Astrocyte of the spinal cord (primary cell): ENCODE measurements around the gene RNF114.

ENCODE experiments used
- DNase-seq: peaks from one replicate; pipeline ENCODE4 v3.0.0; 2011; ENCODE audit warnings: low read depth, low spot score
- H3K4me3 ChIP-seq: 2 replicates; pipeline ENCODE4 v1.5.1; 2011; ENCODE audit warnings: low read depth, mild to moderate bottlenecking, low read length, moderate library complexity
- in situ Hi-C: cut with HindIII; loops from 2 replicates; pipeline ENCODE4 v1.10.0; 2017; ENCODE audit warnings: low sequenced_read_pairs
- TF ChIP-seq, protein P1 (sequence below): IDR thresholded peaks from 2 replicates; pipeline ENCODE4 v1.5.1; 2012; ENCODE audit warnings: low read depth, mild to moderate bottlenecking, low read length, inconsistent platforms

RNF114 gene

DNA sequence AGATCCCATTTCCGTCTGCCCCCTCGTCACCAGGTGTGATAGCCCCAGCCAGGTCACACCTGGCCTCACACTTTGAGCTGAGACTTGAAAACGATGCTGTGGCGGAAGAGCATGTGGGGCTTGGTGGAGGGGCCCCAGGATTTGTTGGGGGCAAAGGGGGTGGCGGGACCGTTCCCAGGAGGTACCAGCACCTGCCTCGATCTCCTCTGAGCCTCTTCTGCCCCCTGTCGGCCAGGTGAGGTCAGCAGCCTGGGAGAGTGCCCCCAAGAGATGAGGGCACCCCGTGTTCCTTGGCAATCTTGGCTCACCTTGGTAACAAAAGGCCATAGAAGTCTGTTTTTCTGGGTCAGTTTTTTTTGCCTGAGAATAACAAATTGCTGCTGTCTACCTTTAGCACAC lies 46.3 kb upstream of the RNF114 start:
- no peak overlapping the region for H3K4me3 ChIP-seq
- TF ChIP-seq, protein P1, sequence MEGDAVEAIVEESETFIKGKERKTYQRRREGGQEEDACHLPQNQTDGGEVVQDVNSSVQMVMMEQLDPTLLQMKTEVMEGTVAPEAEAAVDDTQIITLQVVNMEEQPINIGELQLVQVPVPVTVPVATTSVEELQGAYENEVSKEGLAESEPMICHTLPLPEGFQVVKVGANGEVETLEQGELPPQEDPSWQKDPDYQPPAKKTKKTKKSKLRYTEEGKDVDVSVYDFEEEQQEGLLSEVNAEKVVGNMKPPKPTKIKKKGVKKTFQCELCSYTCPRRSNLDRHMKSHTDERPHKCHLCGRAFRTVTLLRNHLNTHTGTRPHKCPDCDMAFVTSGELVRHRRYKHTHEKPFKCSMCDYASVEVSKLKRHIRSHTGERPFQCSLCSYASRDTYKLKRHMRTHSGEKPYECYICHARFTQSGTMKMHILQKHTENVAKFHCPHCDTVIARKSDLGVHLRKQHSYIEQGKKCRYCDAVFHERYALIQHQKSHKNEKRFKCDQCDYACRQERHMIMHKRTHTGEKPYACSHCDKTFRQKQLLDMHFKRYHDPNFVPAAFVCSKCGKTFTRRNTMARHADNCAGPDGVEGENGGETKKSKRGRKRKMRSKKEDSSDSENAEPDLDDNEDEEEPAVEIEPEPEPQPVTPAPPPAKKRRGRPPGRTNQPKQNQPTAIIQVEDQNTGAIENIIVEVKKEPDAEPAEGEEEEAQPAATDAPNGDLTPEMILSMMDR: no peak
- no peak for DNase-seq
- in situ Hi-C loops: no loop called here

DNA sequence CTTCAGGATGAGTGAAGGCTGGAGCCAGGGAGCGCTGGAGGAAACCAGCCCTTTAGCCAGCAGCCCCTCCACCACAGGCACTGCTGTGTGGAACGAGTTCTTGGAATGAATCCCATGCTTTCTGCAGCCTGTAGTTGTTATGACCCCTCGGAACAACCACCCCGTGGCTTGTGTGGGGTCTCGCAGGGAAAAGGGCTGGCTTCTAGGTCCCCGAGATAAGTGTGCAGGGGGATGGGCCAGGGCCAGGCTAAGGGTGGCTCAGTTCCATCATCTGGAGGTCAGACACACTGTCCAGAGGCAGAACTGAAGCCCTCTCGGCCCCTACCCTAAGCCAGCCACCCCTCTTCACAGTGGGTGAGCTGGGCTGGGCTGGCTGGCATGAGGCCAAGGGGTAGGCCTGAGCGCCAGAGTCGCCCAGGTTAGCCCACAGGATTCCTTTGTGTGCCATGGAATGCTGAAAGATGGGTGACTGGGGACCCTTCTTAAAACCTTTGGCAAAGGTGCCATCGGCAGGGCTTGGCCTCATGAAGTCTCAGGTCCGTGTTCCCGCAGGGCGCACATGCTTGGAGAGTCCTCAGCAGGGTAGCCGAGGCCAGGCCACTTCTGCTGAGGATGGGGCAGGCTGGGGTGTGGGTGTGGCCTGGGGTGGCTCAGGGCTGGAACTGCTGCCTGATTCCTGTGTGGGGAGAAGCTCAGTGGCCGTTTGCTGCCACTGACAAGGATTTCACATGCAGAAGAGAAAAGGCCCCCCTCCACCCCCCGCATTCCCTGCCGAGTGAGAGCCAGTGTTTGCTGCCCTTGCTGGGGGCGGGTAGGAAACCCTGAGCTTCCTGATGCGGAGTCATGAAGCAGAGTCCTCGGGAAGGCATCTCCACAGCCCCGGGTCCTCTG lies 45.5 kb upstream of the RNF114 start:
- no peak overlapping the region for H3K4me3 ChIP-seq
- in situ Hi-C loops: no loop called here
- TF ChIP-seq, protein P1: no peak
- peak; percentile 27 for DNase-seq

DNA sequence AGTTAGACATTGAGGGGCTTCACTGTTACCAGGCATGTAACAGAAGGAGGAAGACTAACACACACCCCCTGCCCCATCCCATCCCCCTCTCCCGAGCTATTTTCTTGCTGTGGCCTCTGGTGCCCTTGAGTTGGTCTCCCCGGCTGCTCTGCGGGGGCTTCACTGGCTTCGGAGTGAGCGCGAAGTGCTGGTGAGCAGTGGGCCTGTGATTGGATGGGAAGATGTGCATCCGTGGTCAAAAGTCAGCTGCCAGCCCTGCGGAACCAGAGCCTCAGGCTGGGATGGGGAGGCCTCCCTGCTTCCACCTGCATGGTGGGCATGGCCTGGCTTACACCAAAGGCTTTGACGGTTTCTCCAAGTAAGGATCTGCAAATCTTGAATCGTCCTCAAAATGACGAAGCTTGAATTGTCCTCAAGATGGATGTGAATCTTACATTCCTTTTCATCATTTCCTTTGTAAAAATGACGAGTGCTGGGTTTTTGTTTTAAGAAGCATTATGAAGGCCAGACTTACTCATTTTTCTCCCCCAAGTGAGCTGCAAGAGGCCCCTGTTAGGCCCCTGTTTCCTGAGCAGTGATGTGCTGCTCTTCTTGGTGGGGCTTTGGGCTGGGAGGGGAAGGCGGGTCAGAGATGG lies 44.6 kb upstream of the RNF114 start:
- H3K4me3 ChIP-seq: no peak overlapping the region
- DNase-seq: no peak
- in situ Hi-C loops: no loop called here
- TF ChIP-seq, protein P1: no peak

DNA sequence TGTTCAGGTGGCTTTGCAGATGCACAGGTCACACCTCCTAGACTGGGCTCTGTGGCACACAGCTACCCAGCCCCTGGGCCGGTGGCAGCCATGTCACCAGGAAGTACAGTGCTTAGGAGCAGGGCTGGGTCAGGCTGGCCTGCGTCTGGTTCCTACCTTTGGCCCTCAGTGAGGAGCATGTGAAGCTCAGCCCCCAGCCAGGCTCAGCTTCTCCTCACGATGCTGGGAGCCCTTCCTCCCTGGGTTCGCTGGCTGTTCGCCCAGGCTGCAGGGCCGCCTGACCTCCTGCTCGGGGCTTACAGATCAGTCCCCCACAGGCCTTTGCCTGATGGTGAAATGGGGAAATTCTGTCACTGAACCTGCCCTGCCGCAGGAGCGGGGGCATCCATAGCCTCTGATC lies 43.9 kb upstream of the RNF114 start:
- no peak overlapping the region for H3K4me3 ChIP-seq
- TF ChIP-seq, protein P1: no peak
- no peak for DNase-seq
- in situ Hi-C loops: no loop called here

DNA sequence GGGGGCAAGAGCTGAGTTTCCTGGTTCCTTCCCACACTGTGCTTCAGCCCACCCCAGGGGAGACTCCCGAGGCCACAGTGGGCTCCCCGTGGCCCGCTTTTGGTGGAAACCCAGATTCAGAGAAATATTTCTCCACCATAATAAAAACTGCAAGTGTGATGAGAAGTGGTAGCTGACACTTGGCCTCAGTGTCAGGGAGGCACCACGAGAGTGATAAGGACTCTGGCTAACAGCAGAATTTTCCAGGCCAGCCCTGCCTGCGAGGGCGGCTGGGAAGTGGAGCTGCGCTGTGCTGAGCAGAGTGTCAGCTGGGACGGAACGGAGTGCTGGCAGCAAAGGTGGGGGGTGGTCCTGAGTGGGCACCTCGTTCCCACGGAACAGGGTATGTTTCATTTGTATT lies 43.4 kb upstream of the RNF114 start:
- no peak overlapping the region for H3K4me3 ChIP-seq
- in situ Hi-C loops: no loop called here
- TF ChIP-seq, protein P1: no peak
- no peak for DNase-seq

DNA sequence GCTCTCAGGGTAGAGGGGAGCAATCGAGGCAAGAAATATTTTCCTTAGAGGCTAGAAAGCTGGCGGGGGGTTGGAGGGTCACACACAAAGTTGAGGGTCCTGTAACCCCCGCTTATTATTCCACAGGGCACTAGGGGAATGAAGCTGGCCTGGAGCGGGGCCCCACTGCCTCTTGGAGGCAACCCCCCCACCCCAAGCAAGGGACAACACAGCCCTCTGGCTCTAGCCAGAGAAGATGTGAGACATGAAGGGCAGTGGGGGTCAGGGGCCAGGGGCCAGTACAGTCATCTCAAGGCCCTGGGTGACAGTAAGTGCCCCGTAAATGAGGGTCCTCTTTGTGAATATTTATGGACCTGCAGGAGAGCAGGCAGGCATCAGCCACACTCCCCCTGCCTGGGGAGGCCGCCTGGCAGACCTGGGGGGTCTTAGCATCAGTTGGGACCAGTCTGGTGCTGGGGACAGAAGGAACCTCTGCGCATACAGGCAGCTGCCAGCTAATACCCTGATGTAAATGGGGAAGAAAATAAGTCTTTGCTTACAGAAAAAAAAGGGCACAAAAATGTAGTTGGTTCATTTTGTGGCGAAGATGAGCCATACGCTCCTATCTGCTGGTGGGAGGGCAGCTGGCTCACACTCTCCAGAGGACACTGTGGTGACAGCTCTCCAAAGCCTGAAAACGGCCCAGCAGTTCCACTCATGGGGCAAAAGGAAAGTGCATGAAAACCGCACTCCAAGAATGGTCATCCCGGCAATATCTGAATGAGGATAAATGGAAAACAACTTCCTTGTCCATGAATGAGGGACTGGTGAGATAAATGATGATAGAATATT lies 42.7 kb upstream of the RNF114 start:
- H3K4me3 ChIP-seq: no peak overlapping the region
- no peak for DNase-seq
- in situ Hi-C loops: no loop called here
- TF ChIP-seq, protein P1: no peak
